Glutamatergic neuron (in vitro differentiated cells): ENCODE data around the gene ZAR1L. TPM values are rescaled to one million over a fixed set of nuclear protein-coding genes. Genes with fewer than 3 reads are reported as not detected.

Experiments used
- DNase-seq: peaks from one replicate; pipeline ENCODE4 v3.0.0; 2022
- H3K27ac Mint-ChIP-seq: one replicate; pipeline ENCODE4 v1.8.0; 2020; ENCODE audit warnings: mild to moderate bottlenecking, mixed read lengths, inconsistent platforms; ENCODE audit not compliant: unreplicated experiment
- H3K27me3 Mint-ChIP-seq: one replicate; pipeline ENCODE4 v1.8.0; 2020; ENCODE audit warnings: mild to moderate bottlenecking, moderate library complexity, mixed read lengths, inconsistent platforms; ENCODE audit not compliant: unreplicated experiment
- H3K36me3 Mint-ChIP-seq: one replicate; pipeline ENCODE4 v1.8.0; 2020; ENCODE audit warnings: mild to moderate bottlenecking, mixed read lengths, inconsistent platforms; ENCODE audit not compliant: unreplicated experiment
- H3K4me1 Mint-ChIP-seq: one replicate; pipeline ENCODE4 v1.8.0; 2020; ENCODE audit warnings: mild to moderate bottlenecking, low read depth, mixed read lengths, inconsistent platforms; ENCODE audit not compliant: unreplicated experiment
- H3K4me3 Mint-ChIP-seq: one replicate; pipeline ENCODE4 v1.8.0; 2020; ENCODE audit warnings: mild to moderate bottlenecking, mixed read lengths, inconsistent platforms; ENCODE audit not compliant: unreplicated experiment
- H3K9me3 Mint-ChIP-seq: one replicate; pipeline ENCODE4 v1.8.0; 2020; ENCODE audit warnings: mild to moderate bottlenecking, moderate library complexity, mixed read lengths, inconsistent platforms; ENCODE audit not compliant: unreplicated experiment
- CTCF ChIP-seq: fragments of 200-600 bp; sonication (generic); IDR thresholded peaks from one replicate; pipeline ENCODE4 v1.5.0; 2021; ENCODE audit not compliant: partially characterized antibody, unreplicated experiment
- total RNA-seq: library from RNA; stranded (reverse); fragmentation: NEBNext Ultra II Directional; extraction: Animal tissue kit (Norgen Biotek cat#: 25700); gene quantifications from one replicate; pipeline ENCODE4 v1.2.1, GENCODE V29; 2021; ENCODE audit not compliant: unreplicated experiment

The ZAR1L gene
- total RNA-seq, 1 donor from 2014 or later: not detected

GRCh38 chr13:32259116-32259515 lies 56.0 kb downstream of the ZAR1L start:
- no peaks in the 10 kb centered on the region for H3K36me3 Mint-ChIP-seq
- DNase-seq: no peak
- no peaks in the 10 kb centered on the region for H3K27me3 Mint-ChIP-seq
- no peak overlapping the region for H3K4me3 Mint-ChIP-seq
- no peaks in the 10 kb centered on the region for H3K9me3 Mint-ChIP-seq
- H3K4me1 Mint-ChIP-seq: no peaks in the 10 kb centered on the region
- H3K27ac Mint-ChIP-seq: no peak overlapping the region
- TF ChIP-seq CTCF: no peak

- H3K27me3 Mint-ChIP-seq: no peaks in the 10 kb centered on the region
- no peaks in the 10 kb centered on the region for H3K36me3 Mint-ChIP-seq
- no peak for TF ChIP-seq CTCF
- H3K4me3 Mint-ChIP-seq: no peak overlapping the region
- no peak overlapping the region for H3K27ac Mint-ChIP-seq
- H3K9me3 Mint-ChIP-seq: no peaks in the 10 kb centered on the region
- no peaks in the 10 kb centered on the region for H3K4me1 Mint-ChIP-seq
- DNase-seq: no peak
Observed at GRCh38 chr13:32257649-32258048, 57.5 kb downstream of the ZAR1L start.

GRCh38 chr13:32256243-32256642 lies 58.9 kb downstream of the ZAR1L start:
- H3K4me1 Mint-ChIP-seq: no peaks in the 10 kb centered on the region
- TF ChIP-seq CTCF: no peak
- H3K4me3 Mint-ChIP-seq: no peak overlapping the region
- H3K9me3 Mint-ChIP-seq: no peaks in the 10 kb centered on the region
- H3K27ac Mint-ChIP-seq: no peak overlapping the region
- no peaks in the 10 kb centered on the region for H3K27me3 Mint-ChIP-seq
- no peak for DNase-seq
- no peaks in the 10 kb centered on the region for H3K36me3 Mint-ChIP-seq

DNA sequence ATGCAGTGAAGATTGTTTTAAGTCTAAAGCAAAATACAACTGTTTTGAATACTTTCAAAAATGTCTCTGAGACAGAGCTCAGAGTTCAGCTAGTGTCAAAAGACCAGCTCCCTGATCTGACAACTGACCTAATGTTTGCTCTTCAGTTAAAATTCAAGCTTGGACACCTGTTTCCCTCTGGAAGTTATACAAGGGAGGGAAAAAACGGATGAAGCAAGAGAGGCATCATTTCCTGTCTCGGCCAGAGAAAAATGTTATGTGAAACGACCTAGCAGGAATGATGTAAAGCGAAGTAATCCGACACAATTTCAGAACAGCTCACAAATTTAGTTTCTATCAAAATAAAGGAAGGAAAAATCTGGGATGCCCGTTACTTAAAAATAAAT lies 59.4 kb downstream of the ZAR1L start:
- no peak overlapping the region for H3K4me3 Mint-ChIP-seq
- no peak for TF ChIP-seq CTCF
- DNase-seq: no peak
- no peaks in the 10 kb centered on the region for H3K4me1 Mint-ChIP-seq
- H3K9me3 Mint-ChIP-seq: no peaks in the 10 kb centered on the region
- no peaks in the 10 kb centered on the region for H3K27me3 Mint-ChIP-seq
- no peaks in the 10 kb centered on the region for H3K36me3 Mint-ChIP-seq
- H3K27ac Mint-ChIP-seq: no peak overlapping the region

DNA sequence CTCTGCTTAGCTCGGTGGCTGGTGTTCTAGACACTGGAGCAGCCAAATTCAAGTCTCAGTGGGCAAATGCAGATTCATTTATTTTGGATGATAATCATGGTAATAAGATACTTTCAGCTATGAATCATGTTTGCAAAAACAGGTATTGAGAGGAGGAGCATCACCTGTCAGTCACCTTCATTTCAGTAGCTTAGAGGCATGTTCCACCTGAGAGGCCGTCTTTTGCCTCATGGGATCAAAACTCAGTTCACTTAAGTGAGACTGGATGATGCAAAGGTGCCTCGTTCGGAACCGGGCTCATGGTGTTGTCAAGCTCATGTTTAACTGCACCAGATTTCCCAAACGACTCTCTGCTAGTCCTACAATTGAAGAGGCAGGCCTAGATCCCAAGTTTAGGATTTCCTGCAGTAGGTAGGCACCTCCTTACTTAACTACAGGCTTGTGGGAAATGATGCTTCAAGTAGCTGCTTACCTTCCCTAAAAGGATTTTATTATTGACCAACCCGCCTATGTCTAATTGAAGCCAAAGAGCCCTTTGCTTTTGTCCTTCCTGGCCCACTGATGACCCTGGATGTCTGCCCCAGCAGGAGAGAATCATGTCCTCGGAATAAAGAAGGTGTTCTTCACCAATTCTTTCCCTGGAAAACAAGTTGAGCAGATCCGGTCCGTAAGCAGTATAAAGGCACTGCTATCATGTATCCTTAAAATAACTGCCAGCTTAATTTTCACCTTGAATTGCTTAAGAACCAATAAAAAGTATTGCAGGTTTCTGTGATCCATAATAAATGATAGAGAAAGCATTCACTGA lies 60.0 kb downstream of the ZAR1L start:
- no peak overlapping the region for H3K4me3 Mint-ChIP-seq
- H3K4me1 Mint-ChIP-seq: no peaks in the 10 kb centered on the region
- TF ChIP-seq CTCF: no peak
- no peaks in the 10 kb centered on the region for H3K27me3 Mint-ChIP-seq
- no peaks in the 10 kb centered on the region for H3K36me3 Mint-ChIP-seq
- H3K9me3 Mint-ChIP-seq: no peaks in the 10 kb centered on the region
- no peak overlapping the region for H3K27ac Mint-ChIP-seq
- DNase-seq: no peak
